ENCODE measurements around the gene B4GALNT3.

B4GALNT3 gene

DNA sequence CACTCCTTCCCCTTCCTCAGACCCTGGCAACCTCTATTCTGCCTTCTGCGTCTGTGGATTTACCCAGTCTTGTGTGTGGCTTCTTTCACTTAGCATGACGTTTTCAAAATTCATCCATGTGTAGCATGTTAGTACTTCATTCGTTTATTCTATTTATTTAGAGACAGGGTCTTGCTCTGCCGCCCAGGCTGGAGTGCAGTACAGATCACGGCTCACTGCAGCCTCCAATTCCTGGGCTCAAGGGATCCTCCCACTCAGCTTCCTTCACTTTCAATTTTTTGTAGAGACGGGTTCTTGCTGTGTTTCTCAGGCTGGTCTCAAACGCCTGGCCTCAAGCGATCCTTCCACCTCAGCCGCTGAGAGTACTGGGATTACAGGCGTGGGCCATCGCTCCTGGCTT lies 37.0 kb downstream of the B4GALNT3 start:
- H2BK120ac ChIP-seq (ENCODE audit: low read depth, low read length) = no peak overlapping the region
- H3K9me3 ChIP-seq (ENCODE audit: control insufficient read depth, low read length) = peaks cover 13% of the 10 kb centered on the region
- no peak overlapping the region for H3K23ac ChIP-seq (ENCODE audit: low read length in 2 of 2)
- H3K9ac ChIP-seq (ENCODE audit: low read length) = no peak overlapping the region
- no peak overlapping the region for H3K4me2 ChIP-seq (ENCODE audit: low read length, poor library complexity, severe bottlenecking)
- H3K18ac ChIP-seq (ENCODE audit: low read depth in 1 of 2, low read length in 2 of 2) = no peak overlapping the region
- no peak overlapping the region for H3K14ac ChIP-seq (ENCODE audit: low read length in 2 of 2)
- no peak overlapping the region for H4K91ac ChIP-seq (ENCODE audit: low read length)
- no peak for DNase-seq
- H3K79me1 ChIP-seq (replicated peaks; ENCODE audit: low read length, poor library complexity, severe bottlenecking) = no peaks in the 10 kb centered on the region
- no peaks in the 10 kb centered on the region for H3K4me1 ChIP-seq (ENCODE audit: control insufficient read depth, insufficient read depth, low read depth, low read length)
- no peak overlapping the region for H4K8ac ChIP-seq (ENCODE audit: low read length)
- H3K27me3 ChIP-seq (ENCODE audit: control insufficient read depth in 1 of 2, insufficient read depth in 1 of 2, low read length in 2 of 2) = peaks cover 4 to 73% of the 10 kb centered on the region in 2 experiments
- no peak overlapping the region for H2AK5ac ChIP-seq (ENCODE audit: low read length, severe bottlenecking)
- H3K4ac ChIP-seq (ENCODE audit: low read depth in 1 of 2, low read length in 2 of 2) = peak overlapping the region in 1 of 2 experiments; percentile 61
- no peak overlapping the region for H3K27ac ChIP-seq (ENCODE audit: low read length, poor library complexity, severe bottlenecking)
- WGBS = 91% methylated on average over 8 of the region's 11 CpGs
- no peak overlapping the region for H2BK15ac ChIP-seq (ENCODE audit: low read depth, poor library complexity, severe bottlenecking)
- no peak overlapping the region for H2BK12ac ChIP-seq (ENCODE audit: low read length in 2 of 2)
- H2AFZ ChIP-seq (ENCODE audit: low read depth, low read length) = peak overlapping the region; percentile 14
- no peak overlapping the region for H2BK5ac ChIP-seq (ENCODE audit: low read depth, low read length, poor library complexity, severe bottlenecking)
- H3K36me3 ChIP-seq (ENCODE audit: control insufficient read depth in 1 of 2, insufficient read depth in 2 of 2, low read depth in 1 of 2, low read length in 2 of 2) = no peaks in the 10 kb centered on the region
- H3K4me3 ChIP-seq (ENCODE audit: insufficient read depth in 1 of 2, low read depth in 1 of 2, low read length in 2 of 2) = no peak overlapping the region

DNA sequence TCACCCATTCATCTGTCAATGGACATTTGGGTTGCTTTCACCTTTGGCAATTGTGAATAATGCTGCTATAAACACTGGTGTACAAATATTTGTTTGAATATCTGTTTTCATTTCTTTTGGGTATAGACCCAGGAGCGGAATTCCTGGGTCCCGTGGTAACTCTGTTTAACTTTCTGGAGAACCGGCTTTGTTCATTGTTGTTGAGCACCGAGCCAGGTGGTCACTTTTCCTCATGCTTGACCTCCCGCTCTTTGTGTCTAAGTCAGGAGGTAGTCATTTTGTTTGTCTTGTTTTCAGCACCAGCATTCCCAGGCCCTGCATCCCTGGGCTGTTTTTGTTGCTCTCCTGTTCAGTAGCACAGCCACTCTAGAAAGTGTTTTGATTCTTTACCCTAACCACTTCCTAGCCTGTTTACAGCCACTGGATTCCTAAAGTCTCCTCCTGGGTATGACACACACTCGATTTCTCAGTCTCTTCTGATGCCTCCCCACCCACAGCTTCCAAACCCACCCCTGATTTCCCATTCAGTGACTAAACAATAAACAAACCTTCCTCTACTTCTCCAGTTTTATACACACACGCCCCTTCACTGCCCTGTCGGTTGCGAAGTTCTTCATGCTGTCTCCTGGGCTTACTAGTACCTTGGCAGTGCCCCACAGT lies 37.9 kb downstream of the B4GALNT3 start:
- Histone ChIP-seq H3K27me3 (ENCODE audit: control insufficient read depth in 1 of 2, insufficient read depth in 1 of 2, low read length in 2 of 2) (peaks cover 4 to 79% of the 10 kb centered on the region in 2 experiments), H2AK5ac (ENCODE audit: low read length, severe bottlenecking) (no peak overlapping the region), H2BK15ac (ENCODE audit: low read depth, poor library complexity, severe bottlenecking) (no peak overlapping the region), H4K8ac (ENCODE audit: low read length) (no peak overlapping the region), H3K23ac (ENCODE audit: low read length in 2 of 2) (no peak overlapping the region), H3K14ac (ENCODE audit: low read length in 2 of 2) (no peak overlapping the region), H4K91ac (ENCODE audit: low read length) (no peak overlapping the region), H3K4me1 (ENCODE audit: control insufficient read depth, insufficient read depth, low read depth, low read length) (no peaks in the 10 kb centered on the region), H2BK120ac (ENCODE audit: low read depth, low read length) (no peak overlapping the region), H3K9ac (ENCODE audit: low read length) (no peak overlapping the region), H3K4me3 (ENCODE audit: insufficient read depth in 1 of 2, low read depth in 1 of 2, low read length in 2 of 2) (no peak overlapping the region), H2BK5ac (ENCODE audit: low read depth, low read length, poor library complexity, severe bottlenecking) (no peak overlapping the region), H3K18ac (ENCODE audit: low read depth in 1 of 2, low read length in 2 of 2) (no peak overlapping the region), H3K27ac (ENCODE audit: low read length, poor library complexity, severe bottlenecking) (no peak overlapping the region), H3K4ac (ENCODE audit: low read depth in 1 of 2, low read length in 2 of 2) (no peak overlapping the region), H3K79me1 (replicated peaks; ENCODE audit: low read length, poor library complexity, severe bottlenecking) (no peaks in the 10 kb centered on the region), H3K36me3 (ENCODE audit: control insufficient read depth in 1 of 2, insufficient read depth in 2 of 2, low read depth in 1 of 2, low read length in 2 of 2) (no peaks in the 10 kb centered on the region), H2AFZ (ENCODE audit: low read depth, low read length) (no peak overlapping the region), H2BK12ac (ENCODE audit: low read length in 2 of 2) (no peak overlapping the region), H3K9me3 (ENCODE audit: control insufficient read depth, low read length) (peaks cover 7% of the 10 kb centered on the region), H3K4me2 (ENCODE audit: low read length, poor library complexity, severe bottlenecking) (no peak overlapping the region)
- DNase-seq = peak; percentile 68
- 76% methylated on average over 9 of the region's 9 CpGs for WGBS

DNA sequence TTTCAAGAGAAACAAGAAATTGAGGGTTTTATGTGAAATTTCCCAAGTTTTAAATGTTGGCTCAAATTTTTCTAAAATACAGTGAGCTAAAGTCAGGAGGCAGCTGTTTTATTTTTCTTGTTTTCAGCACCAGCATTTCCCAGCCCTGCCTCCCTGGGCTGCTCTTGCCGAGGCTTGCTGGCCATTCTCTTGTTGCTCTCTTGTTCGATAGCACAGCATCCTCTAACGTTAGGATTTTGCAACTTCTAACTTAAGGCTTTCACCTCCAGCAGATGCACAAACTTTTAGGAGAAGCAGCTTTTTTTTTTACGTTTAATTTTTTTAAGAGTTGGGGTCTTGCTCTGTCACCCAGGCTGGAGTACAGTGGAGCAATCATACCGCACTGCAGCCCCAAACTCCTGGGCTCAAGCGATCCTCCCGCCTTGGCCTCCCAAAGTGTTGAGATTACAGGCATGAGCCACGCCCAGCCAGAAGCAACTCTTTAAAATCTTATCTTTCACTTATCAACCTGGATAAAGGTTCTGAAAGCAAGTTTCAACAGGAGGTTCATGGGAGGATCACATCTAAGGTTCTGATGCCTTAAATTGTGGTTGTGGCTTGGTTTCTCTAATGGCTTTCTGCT lies 40.2 kb downstream of the B4GALNT3 start:
- Histone ChIP-seq H2AK5ac (ENCODE audit: low read length, severe bottlenecking) (no peak overlapping the region), H3K23ac (ENCODE audit: low read length in 2 of 2) (peak overlapping the region in 1 of 2 experiments; percentile 59), H2BK12ac (ENCODE audit: low read length in 2 of 2) (no peak overlapping the region), H3K9ac (ENCODE audit: low read length) (no peak overlapping the region), H2BK15ac (ENCODE audit: low read depth, poor library complexity, severe bottlenecking) (no peak overlapping the region), H3K27me3 (ENCODE audit: control insufficient read depth in 1 of 2, insufficient read depth in 1 of 2, low read length in 2 of 2) (peaks cover 8 to 73% of the 10 kb centered on the region in 2 experiments), H3K4me1 (ENCODE audit: control insufficient read depth, insufficient read depth, low read depth, low read length) (peaks cover 2% of the 10 kb centered on the region), H3K18ac (ENCODE audit: low read depth in 1 of 2, low read length in 2 of 2) (no peak overlapping the region), H2BK120ac (ENCODE audit: low read depth, low read length) (no peak overlapping the region), H4K8ac (ENCODE audit: low read length) (no peak overlapping the region), H3K4me2 (ENCODE audit: low read length, poor library complexity, severe bottlenecking) (no peak overlapping the region), H4K91ac (ENCODE audit: low read length) (no peak overlapping the region), H3K9me3 (ENCODE audit: control insufficient read depth, low read length) (no peaks in the 10 kb centered on the region), H3K36me3 (ENCODE audit: control insufficient read depth in 1 of 2, insufficient read depth in 2 of 2, low read depth in 1 of 2, low read length in 2 of 2) (no peaks in the 10 kb centered on the region), H2AFZ (ENCODE audit: low read depth, low read length) (no peak overlapping the region), H2BK5ac (ENCODE audit: low read depth, low read length, poor library complexity, severe bottlenecking) (no peak overlapping the region), H3K79me1 (replicated peaks; ENCODE audit: low read length, poor library complexity, severe bottlenecking) (no peaks in the 10 kb centered on the region), H3K4ac (ENCODE audit: low read depth in 1 of 2, low read length in 2 of 2) (no peak overlapping the region), H3K27ac (ENCODE audit: low read length, poor library complexity, severe bottlenecking) (no peak overlapping the region), H3K4me3 (ENCODE audit: insufficient read depth in 1 of 2, low read depth in 1 of 2, low read length in 2 of 2) (no peak overlapping the region), H3K14ac (ENCODE audit: low read length in 2 of 2) (no peak overlapping the region)
- WGBS = 93% methylated on average over 7 of the region's 8 CpGs
- DNase-seq = no peak

DNA sequence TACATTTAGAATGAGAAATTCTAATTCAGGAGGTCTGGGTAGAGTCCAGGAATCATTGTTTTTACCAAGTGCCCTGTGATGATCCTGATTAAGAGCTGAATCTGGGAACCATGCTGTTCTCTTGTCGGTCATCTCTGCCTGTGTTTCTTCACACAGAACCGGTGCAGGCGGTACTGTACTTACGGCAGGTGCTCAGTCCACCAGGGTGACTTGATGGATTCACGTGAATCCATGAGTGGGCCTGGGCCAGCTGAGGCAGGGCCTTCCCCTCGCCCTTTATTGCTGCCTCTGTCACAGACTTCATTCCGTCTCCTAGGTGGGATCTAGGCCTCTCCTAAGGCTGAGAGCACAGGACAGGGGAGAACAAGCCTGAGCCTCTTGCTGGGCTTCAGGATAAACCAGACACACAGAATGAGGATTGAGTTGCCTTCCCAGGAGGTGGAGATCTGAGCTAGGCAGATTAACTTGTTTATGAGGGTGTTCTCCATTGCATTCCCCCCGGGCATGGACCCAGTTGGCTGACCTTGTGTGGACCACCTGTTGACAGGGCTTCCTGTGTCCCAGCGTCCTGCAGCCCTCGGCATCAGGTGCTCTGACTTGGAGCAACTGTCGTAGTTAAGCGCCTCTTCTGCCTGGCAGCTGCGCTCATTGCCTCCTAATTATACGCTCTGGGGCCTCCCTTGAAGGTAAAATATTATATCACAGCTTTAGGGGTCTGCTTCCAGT lies 42.1 kb downstream of the B4GALNT3 start:
- H3K79me1 ChIP-seq (replicated peaks; ENCODE audit: low read length, poor library complexity, severe bottlenecking) = no peaks in the 10 kb centered on the region
- no peak for DNase-seq
- H3K4me3 ChIP-seq (ENCODE audit: insufficient read depth in 1 of 2, low read depth in 1 of 2, low read length in 2 of 2) = no peak overlapping the region
- H3K14ac ChIP-seq (ENCODE audit: low read length in 2 of 2) = peak overlapping the region in 1 of 2 experiments; percentile 49
- H3K23ac ChIP-seq (ENCODE audit: low read length in 2 of 2) = no peak overlapping the region
- H3K9ac ChIP-seq (ENCODE audit: low read length) = no peak overlapping the region
- H3K27me3 ChIP-seq (ENCODE audit: control insufficient read depth in 1 of 2, insufficient read depth in 1 of 2, low read length in 2 of 2) = peaks cover 8 to 66% of the 10 kb centered on the region in 2 experiments
- H4K91ac ChIP-seq (ENCODE audit: low read length) = no peak overlapping the region
- H3K36me3 ChIP-seq (ENCODE audit: control insufficient read depth in 1 of 2, insufficient read depth in 2 of 2, low read depth in 1 of 2, low read length in 2 of 2) = no peaks in the 10 kb centered on the region
- peaks cover 2% of the 10 kb centered on the region for H3K4me1 ChIP-seq (ENCODE audit: control insufficient read depth, insufficient read depth, low read depth, low read length)
- H3K9me3 ChIP-seq (ENCODE audit: control insufficient read depth, low read length) = no peaks in the 10 kb centered on the region
- no peak overlapping the region for H3K18ac ChIP-seq (ENCODE audit: low read depth in 1 of 2, low read length in 2 of 2)
- H4K8ac ChIP-seq (ENCODE audit: low read length) = no peak overlapping the region
- no peak overlapping the region for H3K4me2 ChIP-seq (ENCODE audit: low read length, poor library complexity, severe bottlenecking)
- 92% methylated on average over 14 of the region's 14 CpGs for WGBS
- no peak overlapping the region for H2BK12ac ChIP-seq (ENCODE audit: low read length in 2 of 2)
- H2AK5ac ChIP-seq (ENCODE audit: low read length, severe bottlenecking) = no peak overlapping the region
- H2BK5ac ChIP-seq (ENCODE audit: low read depth, low read length, poor library complexity, severe bottlenecking) = no peak overlapping the region
- H2BK15ac ChIP-seq (ENCODE audit: low read depth, poor library complexity, severe bottlenecking) = no peak overlapping the region
- no peak overlapping the region for H3K27ac ChIP-seq (ENCODE audit: low read length, poor library complexity, severe bottlenecking)
- no peak overlapping the region for H3K4ac ChIP-seq (ENCODE audit: low read depth in 1 of 2, low read length in 2 of 2)
- H2BK120ac ChIP-seq (ENCODE audit: low read depth, low read length) = no peak overlapping the region
- no peak overlapping the region for H2AFZ ChIP-seq (ENCODE audit: low read depth, low read length)

All from mesenchymal stem cell (in vitro differentiated cells and primary cell).